A549 (cell line): ENCODE data around the gene ADAM10.

Experiments used
- CTCF ChIP-seq: fragments of >200 bp; sonication (Bioruptor Twin); formaldehyde crosslinking; IDR thresholded peaks from 3 replicates; pipeline ENCODE4 v1.5.1; 2016
- EP300 ChIP-seq, 2 experiments: fragments of >200 bp; sonication (Bioruptor Twin); formaldehyde crosslinking; IDR thresholded peaks; 2 replicates in 1 of 2; 3 replicates in 1 of 2; pipeline ENCODE4 v1.6.1; 2016 to 2017
- KDM5A ChIP-seq: fragments of 200-600 bp; sonication (generic); IDR thresholded peaks from 2 replicates; pipeline ENCODE4 v1.6.1; 2016; ENCODE audit warnings: antibody characterized with exemption, mild to moderate bottlenecking
- MAX ChIP-seq: IDR thresholded peaks from 2 replicates; pipeline ENCODE4 v1.6.1; 2012
- NFE2L2 ChIP-seq: fragments of 150-350 bp; conservative IDR thresholded peaks from 2 replicates; pipeline ENCODE4 v1.6.1; 2014; ENCODE audit warnings: low read length
- POLR2A ChIP-seq: IDR thresholded peaks from 2 replicates; pipeline ENCODE4 v1.6.1; 2012; ENCODE audit warnings: mild to moderate bottlenecking, low read length
- RCOR1 ChIP-seq: fragments of 150-350 bp; IDR thresholded peaks from 2 replicates; pipeline ENCODE4 v1.6.1; 2014; ENCODE audit warnings: antibody characterized with exemption, low read length, low read depth
- REST ChIP-seq: fragments of 200-600 bp; sonication (generic); IDR thresholded peaks from 2 replicates; pipeline ENCODE4 v1.6.1; 2016; ENCODE audit warnings: antibody characterized with exemption, mild to moderate bottlenecking, moderate library complexity
- RNF2 ChIP-seq: fragments of 200-600 bp; sonication (generic); IDR thresholded peaks from 2 replicates; pipeline ENCODE4 v1.6.1; 2016; ENCODE audit warnings: low read depth, mild to moderate bottlenecking, antibody characterized with exemption, moderate library complexity, borderline replicate concordance
- USF2 ChIP-seq: fragments of 450-650 bp; IDR thresholded peaks from 2 replicates; pipeline ENCODE4 v1.6.1; 2014; ENCODE audit warnings: antibody characterized with exemption

- TF ChIP-seq POLR2A: no peak
- TF ChIP-seq CTCF: no peak
- no peak for TF ChIP-seq MAX
- no peak for TF ChIP-seq REST
- no peak for TF ChIP-seq RNF2
- TF ChIP-seq USF2: no peak
- TF ChIP-seq RCOR1: no peak
- TF ChIP-seq EP300 (IDR thresholded peaks at IDR 0.05): no peak
- no peak for TF ChIP-seq NFE2L2
- no peak for TF ChIP-seq KDM5A
Observed at GRCh38 chr15:58551084-58551763, 198.3 kb downstream of the ADAM10 start.
